ENCODE data around the gene HEPN1. TPM values are rescaled to one million over a fixed set of nuclear protein-coding genes. Genes with fewer than 3 reads are reported as not detected.

HEPN1 gene
- total and polyA plus RNA-seq, 10 of the 15 experiments (the other 5 are each of a cell fraction or from before 2014, with no cell fraction given) = not detected

GRCh38 chr11:124895471-124895971 is 23.5 kb upstream of the HEPN1 start:
- Histone ChIP-seq H3K9me3 (replicated peaks; ENCODE audit: control insufficient read depth, insufficient read depth, low read length) (no peaks in the 10 kb centered on the region), H3K4me1 (ENCODE audit: control insufficient read depth, insufficient read depth, low read length) (no peaks in the 10 kb centered on the region), H3K79me2 (ENCODE audit: control insufficient read depth, insufficient read depth, low read length) (no peaks in the 10 kb centered on the region), H3K4me2 (ENCODE audit: control insufficient read depth, insufficient read depth) (no peak overlapping the region), H3K27me3 (replicated peaks in 1 of 2; ENCODE audit: control insufficient read depth in 2 of 2, insufficient read depth in 2 of 2, low read length in 1 of 2) (peaks cover 3 to 6% of the 10 kb centered on the region in 2 experiments; a peak in 3 of 4 replicates), H4K20me1 (ENCODE audit: control insufficient read depth, insufficient read depth) (no peaks in the 10 kb centered on the region), H3K4me3 (no peak overlapping the region), H2AFZ (ENCODE audit: control insufficient read depth, low read depth, low read length) (no peak overlapping the region), H3K9ac (ENCODE audit: control insufficient read depth, insufficient read depth, low read length) (no peak overlapping the region), H3K36me3 (ENCODE audit: control insufficient read depth in 2 of 2, insufficient read depth in 2 of 2, low read length in 1 of 2) (no peaks in the 10 kb centered on the region), H3K27ac (ENCODE audit: control insufficient read depth, insufficient read depth) (no peak overlapping the region)
- no TSS peak for BruUV-seq (replicated peaks)
- ChIA-PET SMC1A (ENCODE audit: uncharacterized antibody, unreplicated experiment) (no interaction called here), RAD21 (ENCODE audit: unreplicated experiment) (no interaction called here), POLR2A (no interaction called here), CTCF (no interaction called here)
- TF ChIP-seq MLLT1 (IDR thresholded peaks at IDR 0.05) (no peak), SMARCA5 (IDR thresholded peaks at IDR 0.05) (no peak), BACH1 (IDR thresholded peaks at IDR 0.05; ENCODE audit: borderline replicate concordance) (no peak), BCL11A (IDR thresholded peaks at IDR 0.05; ENCODE audit: low read depth, low read length) (no peak), ESRRA (IDR thresholded peaks at IDR 0.05; ENCODE audit: low read length) (no peak)
- ATAC-seq (no peak), FAIRE-seq (no peak), DNase-seq (ENCODE audit: low read depth, low spot score) (no peak)
- intact Hi-C loops (cut with micrococcal nuclease; ENCODE audit: unreplicated experiment) (no loop called here), in situ Hi-C loops (cut with MboI) (no loop called here)
- WGBS (ENCODE audit: insufficient coverage, insufficient replicate concordance, low lambda C conversion rate, missing lambda C conversion rate) = 31% methylated on average over 20 of the region's 20 CpGs

GRCh38 chr11:124896071-124896750 is 22.8 kb upstream of the HEPN1 start:
- no peaks in the 10 kb centered on the region for H3K36me3 ChIP-seq (ENCODE audit: control insufficient read depth in 2 of 2, insufficient read depth in 2 of 2, low read length in 1 of 2)
- peaks cover 3 to 7% of the 10 kb centered on the region in 2 experiments; a peak in 3 of 4 replicates for H3K27me3 ChIP-seq (replicated peaks in 1 of 2; ENCODE audit: control insufficient read depth in 2 of 2, insufficient read depth in 2 of 2, low read length in 1 of 2)
- RAD21 ChIA-PET (ENCODE audit: unreplicated experiment) = no interaction called here
- SMC1A ChIA-PET (ENCODE audit: uncharacterized antibody, unreplicated experiment) = no interaction called here
- H2AFZ ChIP-seq (ENCODE audit: control insufficient read depth, low read depth, low read length) = no peak overlapping the region
- ATAC-seq = no peak
- DNase-seq (ENCODE audit: low read depth, low spot score) = no peak
- H3K9me3 ChIP-seq (replicated peaks; ENCODE audit: control insufficient read depth, insufficient read depth, low read length) = no peaks in the 10 kb centered on the region
- no peak for TF ChIP-seq STAT3 (IDR thresholded peaks at IDR 0.05; ENCODE audit: low read depth, low read length)
- no peaks in the 10 kb centered on the region for H3K4me1 ChIP-seq (ENCODE audit: control insufficient read depth, insufficient read depth, low read length)
- CTCF ChIA-PET = no interaction called here
- H3K4me3 ChIP-seq = no peak overlapping the region
- intact Hi-C loops (cut with micrococcal nuclease; ENCODE audit: unreplicated experiment) (no loop called here), in situ Hi-C loops (cut with MboI) (no loop called here)
- H4K20me1 ChIP-seq (ENCODE audit: control insufficient read depth, insufficient read depth) = no peaks in the 10 kb centered on the region
- H3K27ac ChIP-seq (ENCODE audit: control insufficient read depth, insufficient read depth) = no peak overlapping the region
- FAIRE-seq = no peak
- no peak overlapping the region for H3K4me2 ChIP-seq (ENCODE audit: control insufficient read depth, insufficient read depth)
- POLR2A ChIA-PET = no interaction called here
- no TSS peak for BruUV-seq (replicated peaks)
- WGBS (ENCODE audit: insufficient coverage, insufficient replicate concordance, low lambda C conversion rate, missing lambda C conversion rate) = 39% methylated on average over 16 of the region's 16 CpGs
- no peaks in the 10 kb centered on the region for H3K79me2 ChIP-seq (ENCODE audit: control insufficient read depth, insufficient read depth, low read length)
- no peak overlapping the region for H3K9ac ChIP-seq (ENCODE audit: control insufficient read depth, insufficient read depth, low read length)

All from GM12878 (cell line).